GM19467 (cell line): ENCODE measurements around the gene MRPL9.
"Not testable (repeated sequence)": the region's sequence is repeated elsewhere in the genome, so short reads cannot be mapped to it uniquely, and the experiment has no call there.

ENCODE experiments used
- ATAC-seq: cut with Tn5 transposase; IDR thresholded peaks from one replicate; pipeline ENCODE4 v1.9.1; 2021; ENCODE audit warnings: mild to moderate bottlenecking, moderate library complexity; ENCODE audit not compliant: unreplicated experiment

MRPL9 gene

GRCh38 chr1:151737026-151737425 lies 26.3 kb downstream of the MRPL9 start:
- ATAC-seq = no peak

GRCh38 chr1:151733995-151734394 lies 29.3 kb downstream of the MRPL9 start:
- ATAC-seq = not testable (repeated sequence)

- ATAC-seq = no peak
These were observed 30.2 kb downstream of the MRPL9 start for GRCh38 chr1:151733126-151733525.

GRCh38 chr1:151729966-151730291 lies 33.4 kb downstream of the MRPL9 start:
- ATAC-seq = no peak

GRCh38 chr1:151729157-151729965 lies 33.9 kb downstream of the MRPL9 start:
- no peak for ATAC-seq

- no peak for ATAC-seq
These were observed 34.9 kb downstream of the MRPL9 start for GRCh38 chr1:151728151-151729054.

GRCh38 chr1:151723726-151724370 lies 39.4 kb downstream of the MRPL9 start:
- no peak for ATAC-seq

GRCh38 chr1:151721788-151722510 lies 41.3 kb downstream of the MRPL9 start:
- no peak for ATAC-seq

- ATAC-seq = peak; percentile 49
These were observed 42.1 kb downstream of the MRPL9 start, which contains the start of gene RIIAD1 for GRCh38 chr1:151720974-151721787. Gene RIIAD1, plus strand, starts transcription at chr1:151721522. Its CDS starts 15 bp downstream, at chr1:151721537.

- no peak for ATAC-seq
These were observed 42.7 kb downstream of the MRPL9 start for GRCh38 chr1:151720554-151720953.

- no peak for ATAC-seq
These were observed 43.2 kb downstream of the MRPL9 start for GRCh38 chr1:151720125-151720524.

- ATAC-seq = no peak
These were observed 44.6 kb downstream of the MRPL9 start for GRCh38 chr1:151718666-151719065.

GRCh38 chr1:151718011-151718431 lies 45.3 kb downstream of the MRPL9 start:
- no peak for ATAC-seq

GRCh38 chr1:151716771-151717631 lies 46.3 kb downstream of the MRPL9 start, which contains the start of gene CELF3:
Gene CELF3, minus strand, starts transcription at chr1:151716803. Its CDS starts 783 bp downstream, at chr1:151716020.
- ATAC-seq = no peak

GRCh38 chr1:151716405-151716762 lies 46.9 kb downstream of the MRPL9 start:
- ATAC-seq = no peak

GRCh38 chr1:151715726-151716404 lies 47.4 kb downstream of the MRPL9 start:
- ATAC-seq = no peak

- no peak for ATAC-seq
These were observed 48.2 kb downstream of the MRPL9 start for GRCh38 chr1:151714820-151715725.
